NCI-H1436 treated with DMSO at 0.1 percent for 48 hours (cell line): Measurements from ENCODE around the gene RNF180.

Experiments used
- DNase-seq: peaks from one replicate; lab custom pipeline; 2025; lab: John Stamatoyannopoulos, UW

The RNF180 gene

GRCh38 chr5:64165500-64166200, at the start of gene RNF180:
RNF180 (plus strand) TSS chr5:64165843; CDS start chr5:64200808, 34,965 bp downstream.
- DNase-seq: no peak

GRCh38 chr5:64125521-64125920, 40.1 kb upstream of the RNF180 start:
- DNase-seq: no peak

- DNase-seq: no peak
Measured at GRCh38 chr5:64126202-64126741, 39.4 kb upstream of the RNF180 start.

- DNase-seq: no peak
Measured at GRCh38 chr5:64140018-64140417, 25.6 kb upstream of the RNF180 start.

- DNase-seq: no peak
Measured at GRCh38 chr5:64144425-64145215, 21.0 kb upstream of the RNF180 start.

- DNase-seq: no peak
Measured at GRCh38 chr5:64145216-64145895, 20.3 kb upstream of the RNF180 start.

- DNase-seq: no peak
Measured at GRCh38 chr5:64147379-64147778, 18.3 kb upstream of the RNF180 start.

- DNase-seq: no peak
Measured at GRCh38 chr5:64147849-64148441, 17.7 kb upstream of the RNF180 start.

GRCh38 chr5:64149268-64149667, 16.4 kb upstream of the RNF180 start:
- no peak for DNase-seq

GRCh38 chr5:64149857-64150521, 15.7 kb upstream of the RNF180 start:
- no peak for DNase-seq

- DNase-seq: no peak
Measured at GRCh38 chr5:64156261-64156660, 9.4 kb upstream of the RNF180 start.

- DNase-seq: no peak
Measured at GRCh38 chr5:64158827-64159226, 6.8 kb upstream of the RNF180 start.

- no peak for DNase-seq
Measured at GRCh38 chr5:64160201-64160600, 5.4 kb upstream of the RNF180 start.

GRCh38 chr5:64161420-64161819, 4.2 kb upstream of the RNF180 start:
- no peak for DNase-seq

GRCh38 chr5:64163135-64163534, 2.5 kb upstream of the RNF180 start:
- DNase-seq: no peak

GRCh38 chr5:64163746-64164145, 1.9 kb upstream of the RNF180 start:
- DNase-seq: no peak

- DNase-seq: no peak
Measured at GRCh38 chr5:64164166-64164565, 1.5 kb upstream of the RNF180 start.

GRCh38 chr5:64165160-64165499, 513 bp upstream of the RNF180 start:
- DNase-seq: no peak

- DNase-seq: no peak
Measured at GRCh38 chr5:64166201-64166959, 737 bp downstream of the RNF180 start.

GRCh38 chr5:64176301-64176700, 10.7 kb downstream of the RNF180 start:
- DNase-seq: no peak
